ENCODE measurements around the gene DSCAM.

DSCAM gene

DNA sequence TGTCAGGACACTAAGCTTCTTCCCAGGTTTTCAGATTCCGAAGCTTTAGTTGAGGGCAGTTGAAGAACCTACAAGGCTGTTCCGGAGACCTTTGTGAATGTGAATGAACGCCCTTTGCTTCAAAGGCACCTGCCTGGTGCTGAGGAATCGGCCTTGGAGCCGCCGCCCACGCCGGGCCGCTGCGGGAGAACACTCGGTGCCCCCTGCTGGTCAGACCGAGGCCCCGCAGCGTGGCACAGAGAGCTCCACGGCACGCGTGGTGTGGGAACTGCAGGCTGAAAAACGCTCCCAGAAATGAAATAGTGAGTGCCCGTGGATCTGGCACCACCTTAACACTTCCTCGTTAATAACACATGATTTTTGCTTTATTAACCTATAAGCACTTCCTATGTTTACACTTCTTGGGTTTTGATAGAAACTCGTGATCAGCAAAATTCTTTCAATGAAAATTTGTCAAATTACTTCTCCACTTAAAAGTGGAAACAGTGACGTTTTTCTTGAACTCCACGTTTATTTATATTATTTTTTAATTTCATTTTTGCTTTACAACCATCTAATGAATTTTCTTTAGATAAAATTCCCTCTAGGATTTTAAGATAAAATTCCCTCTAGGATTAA lies 460.6 kb downstream of the DSCAM start:
- no peak for DNase-seq (ENCODE audit: low spot score)

DNA sequence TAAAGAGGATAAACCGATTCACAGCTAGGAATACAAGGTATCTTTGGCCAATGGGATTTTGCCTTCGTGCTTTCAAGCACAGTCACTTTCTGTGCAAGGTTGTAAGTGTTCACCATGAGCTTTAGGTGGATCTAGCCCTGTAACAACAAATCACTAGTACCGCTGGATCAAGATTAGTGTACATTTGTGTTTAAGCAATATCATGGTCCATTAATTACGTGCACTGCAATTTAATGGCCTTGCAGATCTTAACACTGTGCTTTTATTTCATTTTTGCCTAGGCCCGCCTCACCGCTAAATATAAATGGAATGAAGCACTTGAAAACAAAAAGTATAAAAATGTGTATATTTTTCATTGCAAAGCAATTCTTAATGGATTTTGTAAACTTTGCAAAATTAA lies 461.1 kb downstream of the DSCAM start:
- no peak for DNase-seq (ENCODE audit: low spot score)

- no peak for DNase-seq (ENCODE audit: low spot score)
Observed at GRCh38 chr21:40383951-40384350, 463.0 kb downstream of the DSCAM start.

DNA sequence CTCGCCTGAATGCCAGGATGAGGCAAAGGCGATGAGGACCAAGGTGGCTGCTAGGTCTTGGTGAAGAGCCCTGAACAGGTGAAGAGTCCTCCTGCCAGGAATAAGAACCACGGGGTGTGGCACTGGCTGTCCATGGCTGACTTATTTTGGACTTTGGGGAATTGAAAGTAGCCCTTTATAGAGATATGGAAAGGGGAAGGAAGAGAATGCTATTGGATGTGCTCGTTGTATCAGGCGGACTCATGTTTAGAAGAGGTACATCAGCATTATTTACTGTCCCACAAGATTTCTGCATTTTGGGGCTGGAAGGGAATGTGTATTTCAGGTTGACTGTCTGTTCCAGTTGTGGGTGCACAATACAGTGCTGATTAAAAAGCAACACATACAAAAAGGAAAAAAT lies 465.8 kb downstream of the DSCAM start:
- DNase-seq (ENCODE audit: low spot score), result no peak

GRCh38 chr21:40379881-40380810 lies 466.8 kb downstream of the DSCAM start:
- no peak for DNase-seq (ENCODE audit: low spot score)

DNA sequence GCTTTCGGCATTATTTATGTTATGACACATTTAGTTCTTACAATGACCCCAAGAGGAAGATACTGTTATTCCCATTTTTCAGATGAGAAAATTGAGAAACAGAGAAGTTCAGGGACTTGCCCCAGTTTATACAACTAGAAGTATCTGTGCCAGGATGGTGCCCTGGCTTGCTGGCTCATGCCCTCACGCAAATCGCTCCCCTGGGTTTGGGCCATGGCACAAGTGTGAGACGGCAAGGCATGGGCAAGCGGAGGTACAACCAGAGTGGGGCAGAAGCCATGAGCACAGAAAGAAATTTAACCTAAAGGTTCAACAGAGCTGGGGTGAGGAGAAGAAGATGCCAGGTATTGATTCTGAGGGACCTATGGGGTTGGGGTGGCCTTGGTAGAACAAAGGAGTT lies 469.8 kb downstream of the DSCAM start:
- no peak for DNase-seq (ENCODE audit: low spot score)

GRCh38 chr21:40373761-40374160 lies 473.2 kb downstream of the DSCAM start:
- DNase-seq (ENCODE audit: low spot score), result no peak

DNA sequence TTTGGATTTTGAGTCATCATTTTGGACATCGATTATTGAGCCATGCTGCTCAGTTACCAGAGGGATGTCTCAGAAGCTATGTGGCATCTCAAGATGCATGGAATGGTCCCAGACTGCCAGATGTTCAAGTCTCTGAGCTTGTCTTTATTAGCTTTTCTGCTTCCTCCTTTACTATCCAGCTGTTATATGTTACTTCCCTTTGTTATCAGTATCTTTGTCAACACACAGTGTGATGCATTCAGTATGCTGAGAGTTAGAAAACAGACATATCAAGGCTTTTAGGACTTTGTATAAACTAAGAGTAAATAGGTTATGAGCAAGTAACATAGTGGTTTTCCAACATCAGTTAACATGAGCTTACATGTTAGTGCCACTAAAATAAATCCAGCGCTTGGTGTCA lies 474.5 kb downstream of the DSCAM start:
- no peak for DNase-seq (ENCODE audit: low spot score)

DNA sequence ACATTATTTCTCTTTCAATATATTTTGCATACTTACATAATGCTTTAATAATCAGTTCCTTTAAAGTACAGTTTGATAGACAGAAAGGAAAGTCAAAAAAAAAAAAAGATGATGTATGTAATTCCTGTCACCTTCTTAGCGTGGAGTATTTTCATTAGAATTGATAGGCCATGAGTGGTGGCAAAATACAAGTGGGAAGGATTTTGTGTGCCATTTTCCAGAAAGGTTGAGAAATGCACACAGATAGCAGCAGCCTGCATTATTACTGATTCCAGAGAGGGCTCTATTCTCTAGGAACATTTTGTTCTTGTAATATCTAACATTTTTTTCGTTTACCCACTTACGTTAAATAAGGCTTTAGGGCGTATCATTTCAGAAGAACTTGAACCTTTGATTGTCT lies 475.6 kb downstream of the DSCAM start:
- no peak for DNase-seq (ENCODE audit: low spot score)

- DNase-seq (ENCODE audit: low spot score), result no peak
Observed at GRCh38 chr21:40356644-40357043, 490.3 kb downstream of the DSCAM start.

GRCh38 chr21:40355076-40355475 lies 491.9 kb downstream of the DSCAM start:
- no peak for DNase-seq (ENCODE audit: low spot score)

DNA sequence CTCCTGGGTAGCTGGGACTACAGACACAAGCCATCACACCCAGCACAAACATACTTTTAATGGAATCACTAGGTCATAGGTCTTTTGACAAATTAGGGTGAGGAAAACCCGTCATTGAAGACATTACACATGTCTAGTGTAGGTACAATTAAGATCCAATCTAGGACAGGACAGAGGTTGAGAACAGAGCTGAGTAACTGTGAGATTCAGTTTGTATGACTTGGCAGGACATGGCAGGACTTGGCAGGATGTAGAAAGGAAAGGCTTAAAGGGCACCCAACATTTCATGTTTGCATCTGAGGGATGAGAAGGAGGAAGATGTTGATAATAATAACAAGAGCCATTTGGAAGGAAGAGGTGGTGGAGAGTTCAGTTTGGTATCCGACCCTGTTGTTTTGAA lies 496.0 kb downstream of the DSCAM start:
- no peak for DNase-seq (ENCODE audit: low spot score)

DNA sequence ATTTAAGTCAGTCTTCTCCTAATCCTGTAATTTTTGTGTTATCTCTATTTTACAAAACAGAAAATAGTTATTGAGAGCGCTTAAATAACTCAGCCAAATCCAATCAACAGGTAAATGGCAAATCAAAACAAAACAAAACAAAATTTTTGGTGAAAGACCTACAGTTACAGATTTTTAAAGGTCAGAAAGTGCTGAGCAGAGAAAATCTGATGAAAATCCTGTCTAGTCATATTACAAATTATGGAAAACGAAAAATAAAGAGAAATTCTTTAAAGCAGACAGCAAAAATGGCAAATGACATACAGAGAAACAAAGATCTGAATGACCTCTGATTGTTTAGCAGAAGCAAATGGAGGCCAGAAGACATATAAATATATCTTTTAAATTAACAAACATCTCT lies 497.4 kb downstream of the DSCAM start:
- no peak for DNase-seq (ENCODE audit: low spot score)

GRCh38 chr21:40345711-40346321 lies 501.1 kb downstream of the DSCAM start:
- no peak for DNase-seq (ENCODE audit: low spot score)

DNA sequence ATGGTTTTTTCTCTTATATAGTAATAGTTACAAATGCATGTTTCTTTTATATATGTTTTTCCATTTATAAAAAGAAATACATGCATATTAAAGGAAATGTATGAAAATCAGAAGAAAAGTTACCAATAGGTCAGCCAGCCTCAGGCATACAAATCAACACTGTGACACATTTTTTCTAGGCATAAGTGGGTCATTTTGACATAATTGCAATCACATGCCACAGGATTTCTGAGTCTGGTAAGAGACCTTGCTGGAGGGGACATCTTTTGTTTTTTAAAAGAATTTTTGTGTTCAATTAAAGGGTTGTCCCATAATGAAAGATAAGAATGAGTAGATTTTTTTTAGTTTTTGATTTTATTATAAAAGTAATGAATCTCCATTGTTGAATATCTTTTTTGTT lies 506.6 kb downstream of the DSCAM start:
- DNase-seq (ENCODE audit: low spot score), result no peak

- DNase-seq (ENCODE audit: low spot score), result no peak
Observed at GRCh38 chr21:40339050-40339449, 507.9 kb downstream of the DSCAM start.

- DNase-seq (ENCODE audit: low spot score), result no peak
Observed at GRCh38 chr21:40337981-40338380, 509.0 kb downstream of the DSCAM start.

- DNase-seq (ENCODE audit: low spot score), result no peak
Observed at GRCh38 chr21:40335704-40336103, 511.3 kb downstream of the DSCAM start.

GRCh38 chr21:40334159-40334558 lies 512.8 kb downstream of the DSCAM start:
- DNase-seq (ENCODE audit: low spot score), result no peak

- DNase-seq (ENCODE audit: low spot score), result no peak
Observed at GRCh38 chr21:40333731-40334130, 513.2 kb downstream of the DSCAM start.

DNA sequence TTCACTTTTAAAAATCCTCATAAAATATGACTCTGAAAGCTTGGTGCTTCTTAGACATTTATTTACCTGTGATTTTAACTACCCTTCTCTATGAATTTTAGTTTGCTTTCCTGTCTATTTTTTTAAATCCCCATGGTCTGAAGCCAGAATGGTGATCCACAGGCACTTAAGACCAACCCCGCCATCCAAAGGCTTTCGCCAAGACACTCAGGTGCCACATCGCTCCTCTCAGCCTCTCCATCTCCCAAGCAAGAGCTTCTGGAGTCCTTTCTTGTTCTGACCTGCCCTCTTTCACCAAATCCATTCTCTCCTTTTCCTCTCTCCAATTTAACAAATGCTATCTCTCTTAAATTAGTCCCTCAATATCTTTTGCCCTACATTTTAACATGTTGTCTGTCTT lies 515.2 kb downstream of the DSCAM start:
- DNase-seq (ENCODE audit: low spot score), result no peak

GRCh38 chr21:40331172-40331571 lies 515.8 kb downstream of the DSCAM start:
- no peak for DNase-seq (ENCODE audit: low spot score)

DNA sequence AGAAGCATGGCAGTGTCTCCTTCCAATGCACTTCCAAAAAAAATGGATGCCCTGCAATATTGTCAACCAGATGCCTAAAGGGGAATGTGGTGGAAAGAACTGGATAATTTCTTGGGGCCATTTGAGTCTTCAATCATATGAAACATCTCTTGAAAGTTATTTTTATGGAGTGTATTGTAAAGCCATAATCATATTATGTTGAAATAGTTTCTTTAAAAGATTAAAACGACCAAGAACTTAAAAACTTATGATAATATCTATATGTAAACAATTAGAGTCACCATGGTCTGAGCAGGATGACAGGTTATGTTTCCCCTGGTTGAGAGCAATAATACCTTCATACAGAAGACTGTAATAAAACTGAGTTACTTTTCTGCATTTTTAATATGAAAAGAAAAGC lies 522.6 kb downstream of the DSCAM start:
- DNase-seq (ENCODE audit: low spot score), result no peak

Measured in hepatic stellate cell (primary cell).